Hematopoietic multipotent progenitor cell (in vitro differentiated cells): ENCODE data around the gene GRB14. TPM values are rescaled to one million over a fixed set of nuclear protein-coding genes. Genes with fewer than 3 reads are reported as not detected.
"Not testable (repeated sequence)": the region's sequence is repeated elsewhere in the genome, so short reads cannot be mapped to it uniquely, and the experiment has no call there.

ENCODE experiments used
- DNase-seq, 3 donors: peaks; one replicate each; pipeline ENCODE4 v3.0.0-alpha.2; 2011 to 2015; ENCODE audit warnings: low read depth in 2 of 3, low spot score in 2 of 3
- total RNA-seq: library from RNA; depleted of rRNA; stranded (reverse); fragments of >200 nt; gene quantifications from one replicate; pipeline ENCODE4 v1.2.3, GENCODE V29; 2012

GRB14 gene
- total RNA-seq, 1 donor, result not detected

GRCh38 chr2:164560902-164561301, 60.4 kb downstream of the GRB14 start:
- no peak for DNase-seq

- peak in 2 of 3 donors; percentile 27 to 71 for DNase-seq
These were observed 61.0 kb downstream of the GRB14 start for GRCh38 chr2:164560181-164560792.

GRCh38 chr2:164558450-164558849, 62.8 kb downstream of the GRB14 start:
- no peak for DNase-seq

GRCh38 chr2:164554487-164554886, 66.8 kb downstream of the GRB14 start:
- no peak for DNase-seq

- no peak for DNase-seq
These were observed 69.8 kb downstream of the GRB14 start for GRCh38 chr2:164551519-164551918.

- not testable (repeated sequence) for DNase-seq
These were observed 71.6 kb downstream of the GRB14 start for GRCh38 chr2:164549705-164550104.

- no peak for DNase-seq
These were observed 75.8 kb downstream of the GRB14 start for GRCh38 chr2:164545484-164545883.

- DNase-seq, result no peak
These were observed 78.7 kb downstream of the GRB14 start for GRCh38 chr2:164542581-164543021.

GRCh38 chr2:164538240-164538866, 82.9 kb downstream of the GRB14 start:
- peak in 1 of 3 donors; percentile 62 for DNase-seq

GRCh38 chr2:164535280-164536025, 85.8 kb downstream of the GRB14 start:
- DNase-seq, result no peak

GRCh38 chr2:164530464-164530863, 90.8 kb downstream of the GRB14 start:
- DNase-seq, result no peak

GRCh38 chr2:164523726-164524125, 97.6 kb downstream of the GRB14 start:
- no peak for DNase-seq

- no peak for DNase-seq
These were observed 98.3 kb downstream of the GRB14 start for GRCh38 chr2:164523009-164523408.

GRCh38 chr2:164522561-164522981, 98.7 kb downstream of the GRB14 start:
- DNase-seq, result no peak

GRCh38 chr2:164515734-164516133, 105.5 kb downstream of the GRB14 start:
- peak in 1 of 3 donors; percentile 47 for DNase-seq

GRCh38 chr2:164515030-164515429, 106.3 kb downstream of the GRB14 start:
- no peak for DNase-seq

- no peak for DNase-seq
These were observed 106.8 kb downstream of the GRB14 start for GRCh38 chr2:164514491-164514890.

GRCh38 chr2:164512871-164513270, 108.4 kb downstream of the GRB14 start:
- peak in 2 of 3 donors; percentile 18 to 74 for DNase-seq

- DNase-seq, result no peak
These were observed 109.5 kb downstream of the GRB14 start for GRCh38 chr2:164511738-164512137.

- DNase-seq, result no peak
These were observed 110.4 kb downstream of the GRB14 start for GRCh38 chr2:164510895-164511294.

GRCh38 chr2:164509137-164509877, 112.0 kb downstream of the GRB14 start:
- DNase-seq, result no peak
